ENCODE data around the gene HPSE. TPM values are rescaled to one million over a fixed set of nuclear protein-coding genes. Genes with fewer than 3 reads are reported as not detected.

HPSE gene
- total RNA-seq, 1 donor from 2014 or later, result 1.8 TPM

DNA sequence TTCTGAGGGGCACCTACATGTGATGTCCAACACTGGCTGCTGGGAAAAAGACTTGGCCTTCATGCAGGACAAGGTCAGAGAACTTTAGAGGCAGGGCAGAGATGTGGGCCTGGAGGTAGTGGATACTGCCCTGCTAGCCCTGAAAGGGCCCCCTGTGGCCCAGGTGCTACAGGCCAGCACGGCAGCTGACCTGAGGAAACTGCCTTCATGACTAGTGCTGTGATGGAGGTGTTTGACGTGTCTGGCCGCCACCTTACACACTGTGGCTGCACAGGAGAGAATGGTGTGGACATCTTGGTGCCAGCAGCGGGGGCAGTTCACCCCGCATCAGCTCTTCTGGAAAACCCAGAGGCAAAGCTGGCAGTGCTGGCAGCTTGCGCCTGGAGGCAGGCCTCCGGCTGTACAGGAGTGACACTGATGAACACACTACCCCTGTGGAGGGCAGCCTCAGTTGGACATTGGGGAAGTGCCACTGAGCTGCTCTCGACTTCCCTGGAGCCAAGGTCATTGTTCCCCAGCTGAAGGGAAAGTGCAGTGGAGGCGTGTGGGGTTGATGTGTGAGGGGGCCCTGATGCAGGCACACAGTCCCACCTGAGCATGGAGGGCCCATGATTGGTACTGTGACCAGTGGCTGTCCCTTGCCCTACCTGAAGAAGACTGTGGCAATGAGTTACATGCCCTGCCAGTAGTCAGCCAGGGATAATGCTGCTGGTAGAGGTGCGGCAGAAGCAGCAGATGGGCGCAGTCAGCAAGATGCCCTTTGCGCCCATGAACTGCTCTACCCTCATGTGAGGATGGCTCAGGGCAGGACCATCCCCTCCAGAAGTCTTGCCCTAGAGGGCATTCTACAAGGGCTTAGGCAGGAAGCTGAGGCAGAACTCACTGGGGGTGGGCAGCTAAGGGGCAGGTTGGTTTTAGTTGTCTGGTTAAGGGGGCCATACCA is 87.0 kb downstream of the HPSE start:
- no peak for DNase-seq
- TF ChIP-seq CTCF (IDR thresholded peaks at IDR 0.05; ENCODE audit: partially characterized antibody, unreplicated experiment), result no peak
- H3K36me3 Mint-ChIP-seq (ENCODE audit: unreplicated experiment), result peaks cover 8% of the 10 kb centered on the region

More for the DNA sequence above, 87.0 kb downstream of the HPSE start:
- Mint-ChIP-seq H3K4me1 (ENCODE audit: low read depth, unreplicated experiment) (peaks cover 5% of the 10 kb centered on the region), H3K27ac (ENCODE audit: unreplicated experiment) (no peak overlapping the region), H3K9me3 (ENCODE audit: unreplicated experiment) (no peaks in the 10 kb centered on the region), H3K27me3 (ENCODE audit: unreplicated experiment) (peaks cover 2% of the 10 kb centered on the region), H3K4me3 (ENCODE audit: unreplicated experiment) (no peak overlapping the region)

Other genes starting within 250 kb of the HPSE start
- 1.0 TPM for gene PLAC8, start 220.1 kb downstream of the HPSE start, total RNA-seq (ENCODE audit: unreplicated experiment)
- 5.3 TPM for gene COQ2, start 50.0 kb downstream of the HPSE start, total RNA-seq (ENCODE audit: unreplicated experiment)
- 11.7 TPM for gene HELQ, start 121.0 kb upstream of the HPSE start, total RNA-seq (ENCODE audit: unreplicated experiment)
- gene MRPS18C, start 121.2 kb upstream of the HPSE start, total RNA-seq (ENCODE audit: unreplicated experiment), result 27.3 TPM
- gene ABRAXAS1, start 150.3 kb upstream of the HPSE start, total RNA-seq (ENCODE audit: unreplicated experiment), result 16.0 TPM
- not detected for gene GPAT3, start 201.3 kb upstream of the HPSE start, total RNA-seq (ENCODE audit: unreplicated experiment)